K562 (cell line): ENCODE data around the gene SLC12A3. TPM values are rescaled to one million over a fixed set of nuclear protein-coding genes. Genes with fewer than 3 reads are reported as not detected.

Experiments used
- BCOR ChIP-seq: fragments of 450-650 bp; IDR thresholded peaks from 2 replicates; pipeline ENCODE4 v1.6.1; 2016
- BRD4 ChIP-seq: fragments of 200-600 bp; sonication (generic); IDR thresholded peaks from 2 replicates; pipeline ENCODE4 v1.6.1; 2017; ENCODE audit warnings: inconsistent platforms
- CBX8 ChIP-seq: fragments of 200-600 bp; sonication (generic); IDR thresholded peaks from 2 replicates; pipeline ENCODE4 v1.6.1; 2012; ENCODE audit warnings: borderline replicate concordance, mixed run types, low read depth, mild to moderate bottlenecking, moderate library complexity, mixed read lengths, low read length, control low read depth, inconsistent platforms; ENCODE audit not compliant: poor library complexity, severe bottlenecking; ENCODE audit errors: extremely low read depth
- DPF2 ChIP-seq: fragments of 450-650 bp; IDR thresholded peaks from 2 replicates; pipeline ENCODE4 v1.6.1; 2016
- ESRRB ChIP-seq: fragments of 250-450 bp; sonication (Bioruptor Pico); IDR thresholded peaks from 2 replicates; pipeline ENCODE4 v1.5.0; 2020; ENCODE audit warnings: mild to moderate bottlenecking, moderate library complexity, borderline replicate concordance
- HIVEP1 ChIP-seq: fragments of 250-450 bp; sonication (Bioruptor Pico); IDR thresholded peaks from 2 replicates; pipeline ENCODE4 v1.4.0; 2020; ENCODE audit warnings: mild to moderate bottlenecking
- HMGN3 ChIP-seq: IDR thresholded peaks from 2 replicates; pipeline ENCODE4 v1.6.1; 2011; ENCODE audit warnings: borderline replicate concordance, low read depth, mild to moderate bottlenecking, mixed read lengths, low read length; ENCODE audit not compliant: insufficient read length; ENCODE audit errors: extremely low read depth
- NCOR1 ChIP-seq: fragments of 450-650 bp; IDR thresholded peaks from 2 replicates; pipeline ENCODE4 v1.6.1; 2016; ENCODE audit warnings: mild to moderate bottlenecking, moderate library complexity
- NR2F6 ChIP-seq: fragments of 450-650 bp; formaldehyde crosslinking; IDR thresholded peaks from 2 replicates; pipeline ENCODE4 v1.4.0; 2020; ENCODE audit warnings: mild to moderate bottlenecking
- SRSF3 ChIP-seq: fragments of 200-400 bp; formaldehyde crosslinking; IDR thresholded peaks from 2 replicates; pipeline ENCODE4 v1.6.1; 2016; ENCODE audit warnings: mild to moderate bottlenecking, low read length, moderate library complexity; ENCODE audit not compliant: insufficient read depth
- ZNF764 ChIP-seq: fragments of 250-450 bp; sonication (Bioruptor Pico); IDR thresholded peaks from 2 replicates; pipeline ENCODE4 v1.4.0; 2020; ENCODE audit warnings: low read depth, mild to moderate bottlenecking, moderate library complexity
- polyA plus RNA-seq, 8 experiments: library from polyadenylated mRNA; depleted of rRNA in 4 of 8; stranded (reverse) in 5 of 8; unstranded in 3 of 8; fragments of >200 nt; fragmentation: Nextera tagmentation in 2 of 8; fragmentation: Illumina TruSeq in 1 of 8; extraction: Ambion mirVana in 2 of 8; extraction: Trizol in 1 of 8; gene quantifications; 2 replicates each; pipeline versions ENCODE4 v1.2.1 to v1.2.3, GENCODE V29; 2011 to 2014; ENCODE audit warnings: inconsistent platforms in 1 of 8, missing spikeins in 1 of 8
- total RNA-seq, 7 experiments: library from RNA; depleted of rRNA in 6 of 7; stranded (reverse); fragments of >200 nt in 6 of 7; fragmentation: Illumina TruSeq in 2 of 7; extraction: Trizol in 2 of 7; gene quantifications; 2 replicates each; pipeline versions ENCODE4 v1.2.1 to v1.2.3, GENCODE V29; 2011 to 2021; ENCODE audit warnings: low replicate concordance in 1 of 7
- TF ChIP-seq, protein P1 (sequence below), 2 experiments: fragments of 450-650 bp; IDR thresholded peaks; 2 replicates each; pipeline ENCODE4 v1.6.1; 2016; ENCODE audit warnings: mild to moderate bottlenecking in 2 of 2, borderline replicate concordance in 1 of 2, low read depth in 1 of 2, moderate library complexity in 1 of 2
- TF ChIP-seq, protein P2 (sequence below): fragments of 450-650 bp; formaldehyde crosslinking; IDR thresholded peaks from 2 replicates; pipeline ENCODE4 v1.4.0; 2022; ENCODE audit warnings: missing genetic modification characterization
- TF ChIP-seq, protein P3 (sequence below), 2 experiments: IDR thresholded peaks; 2 replicates each; pipeline ENCODE4 v1.6.1; 2012; ENCODE audit warnings: improper control_type of control experiment in 2 of 2, low read depth in 2 of 2, low read length in 2 of 2, borderline replicate concordance in 1 of 2

Gene SLC12A3
- total and polyA plus RNA-seq, 9 of the 15 experiments (the other 6 are each of a cell fraction or from before 2014, with no cell fraction given), result not detected

- TF ChIP-seq, protein P1, sequence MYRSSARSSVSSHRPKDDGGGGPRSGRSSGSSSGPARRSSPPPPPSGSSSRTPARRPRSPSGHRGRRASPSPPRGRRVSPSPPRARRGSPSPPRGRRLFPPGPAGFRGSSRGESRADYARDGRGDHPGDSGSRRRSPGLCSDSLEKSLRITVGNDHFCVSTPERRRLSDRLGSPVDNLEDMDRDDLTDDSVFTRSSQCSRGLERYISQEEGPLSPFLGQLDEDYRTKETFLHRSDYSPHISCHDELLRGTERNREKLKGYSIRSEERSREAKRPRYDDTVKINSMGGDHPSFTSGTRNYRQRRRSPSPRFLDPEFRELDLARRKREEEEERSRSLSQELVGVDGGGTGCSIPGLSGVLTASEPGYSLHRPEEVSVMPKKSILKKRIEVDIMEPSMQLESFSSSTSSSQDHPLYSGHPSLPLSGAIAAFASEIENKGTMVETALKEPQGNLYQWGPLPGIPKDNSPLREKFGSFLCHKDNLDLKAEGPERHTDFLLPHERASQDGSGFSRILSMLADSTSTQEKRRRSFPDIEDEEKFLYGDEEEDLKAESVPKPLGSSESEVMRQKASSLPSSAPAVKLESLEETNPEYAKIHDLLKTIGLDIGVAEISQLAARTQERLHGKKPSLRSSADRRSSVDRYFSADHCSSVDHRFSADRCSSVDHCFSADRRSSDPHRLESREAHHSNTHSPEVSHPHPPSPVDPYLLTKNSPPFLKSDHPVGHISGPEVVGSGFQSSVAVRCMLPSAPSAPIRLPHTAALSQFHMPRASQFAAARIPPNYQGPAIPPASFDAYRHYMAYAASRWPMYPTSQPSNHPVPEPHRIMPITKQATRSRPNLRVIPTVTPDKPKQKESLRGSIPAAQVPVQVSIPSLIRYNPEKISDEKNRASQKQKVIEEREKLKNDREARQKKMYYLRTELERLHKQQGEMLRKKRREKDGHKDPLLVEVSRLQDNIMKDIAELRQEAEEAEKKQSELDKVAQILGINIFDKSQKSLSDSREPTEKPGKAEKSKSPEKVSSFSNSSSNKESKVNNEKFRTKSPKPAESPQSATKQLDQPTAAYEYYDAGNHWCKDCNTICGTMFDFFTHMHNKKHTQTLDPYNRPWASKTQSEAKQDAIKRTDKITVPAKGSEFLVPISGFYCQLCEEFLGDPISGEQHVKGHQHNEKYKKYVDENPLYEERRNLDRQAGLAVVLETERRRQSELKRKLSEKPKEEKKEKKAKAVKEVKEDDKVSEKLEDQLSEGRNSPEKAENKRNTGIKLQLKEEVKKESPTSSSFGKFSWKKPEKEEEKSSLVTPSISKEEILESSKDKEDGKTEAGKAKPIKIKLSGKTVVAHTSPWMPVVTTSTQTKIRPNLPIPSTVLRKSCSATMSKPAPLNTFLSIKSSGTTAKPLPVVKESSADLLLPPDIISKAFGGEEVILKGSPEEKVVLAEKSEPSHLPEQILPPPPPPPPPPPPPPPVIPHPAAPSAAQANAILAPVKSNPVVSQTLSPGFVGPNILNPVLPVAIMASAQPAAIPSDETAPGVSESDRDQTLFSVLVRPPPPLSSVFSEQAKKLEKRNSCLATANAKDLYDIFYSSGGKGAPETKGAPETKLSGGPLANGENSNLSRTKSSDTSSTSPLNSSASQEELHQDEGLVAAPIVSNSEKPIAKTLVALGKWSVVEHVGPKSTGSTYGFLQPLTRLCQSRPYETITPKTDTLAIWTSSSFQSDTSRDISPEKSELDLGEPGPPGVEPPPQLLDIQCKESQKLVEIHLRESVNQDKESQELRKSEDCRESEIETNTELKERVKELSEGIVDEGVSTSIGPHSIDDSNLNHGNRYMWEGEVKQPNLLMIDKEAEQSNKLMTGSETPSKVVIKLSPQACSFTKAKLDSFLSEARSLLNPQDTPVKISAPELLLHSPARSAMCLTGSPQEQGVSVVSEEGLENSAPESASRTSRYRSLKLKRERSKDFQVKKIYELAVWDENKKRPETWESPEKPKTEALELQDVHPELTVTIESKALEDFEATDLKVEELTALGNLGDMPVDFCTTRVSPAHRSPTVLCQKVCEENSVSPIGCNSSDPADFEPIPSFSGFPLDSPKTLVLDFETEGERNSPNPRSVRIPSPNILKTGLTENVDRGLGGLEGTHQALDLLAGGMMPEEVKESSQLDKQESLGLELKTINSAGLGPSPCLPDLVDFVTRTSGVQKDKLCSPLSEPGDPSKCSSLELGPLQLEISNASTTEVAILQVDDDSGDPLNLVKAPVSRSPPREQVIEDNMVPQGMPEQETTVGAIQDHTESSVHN (IDR thresholded peaks at IDR 0.05; ENCODE audit: borderline replicate concordance in 1 of 2, low read depth in 1 of 2), result 0 out of 4 replicates have a peak, but pooled peaks of 1 of the 2 experiments have one; percentile 63
- TF ChIP-seq HIVEP1 (CRISPR knock-in tag), result no peak
- peak; percentile 22; the same call in 1 of the 2 replicates for TF ChIP-seq NCOR1
- TF ChIP-seq DPF2, result peak; percentile 78
- TF ChIP-seq, protein P2, sequence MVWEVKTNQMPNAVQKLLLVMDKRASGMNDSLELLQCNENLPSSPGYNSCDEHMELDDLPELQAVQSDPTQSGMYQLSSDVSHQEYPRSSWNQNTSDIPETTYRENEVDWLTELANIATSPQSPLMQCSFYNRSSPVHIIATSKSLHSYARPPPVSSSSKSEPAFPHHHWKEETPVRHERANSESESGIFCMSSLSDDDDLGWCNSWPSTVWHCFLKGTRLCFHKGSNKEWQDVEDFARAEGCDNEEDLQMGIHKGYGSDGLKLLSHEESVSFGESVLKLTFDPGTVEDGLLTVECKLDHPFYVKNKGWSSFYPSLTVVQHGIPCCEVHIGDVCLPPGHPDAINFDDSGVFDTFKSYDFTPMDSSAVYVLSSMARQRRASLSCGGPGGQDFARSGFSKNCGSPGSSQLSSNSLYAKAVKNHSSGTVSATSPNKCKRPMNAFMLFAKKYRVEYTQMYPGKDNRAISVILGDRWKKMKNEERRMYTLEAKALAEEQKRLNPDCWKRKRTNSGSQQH (CRISPR knock-in tag), result no peak
- TF ChIP-seq ZNF764, result no peak
- peak; percentile 51; the same call in 1 of the 2 replicates for TF ChIP-seq BCOR
- peak; percentile 40 for TF ChIP-seq HMGN3
- no peak for TF ChIP-seq ESRRB
- TF ChIP-seq, protein P3, sequence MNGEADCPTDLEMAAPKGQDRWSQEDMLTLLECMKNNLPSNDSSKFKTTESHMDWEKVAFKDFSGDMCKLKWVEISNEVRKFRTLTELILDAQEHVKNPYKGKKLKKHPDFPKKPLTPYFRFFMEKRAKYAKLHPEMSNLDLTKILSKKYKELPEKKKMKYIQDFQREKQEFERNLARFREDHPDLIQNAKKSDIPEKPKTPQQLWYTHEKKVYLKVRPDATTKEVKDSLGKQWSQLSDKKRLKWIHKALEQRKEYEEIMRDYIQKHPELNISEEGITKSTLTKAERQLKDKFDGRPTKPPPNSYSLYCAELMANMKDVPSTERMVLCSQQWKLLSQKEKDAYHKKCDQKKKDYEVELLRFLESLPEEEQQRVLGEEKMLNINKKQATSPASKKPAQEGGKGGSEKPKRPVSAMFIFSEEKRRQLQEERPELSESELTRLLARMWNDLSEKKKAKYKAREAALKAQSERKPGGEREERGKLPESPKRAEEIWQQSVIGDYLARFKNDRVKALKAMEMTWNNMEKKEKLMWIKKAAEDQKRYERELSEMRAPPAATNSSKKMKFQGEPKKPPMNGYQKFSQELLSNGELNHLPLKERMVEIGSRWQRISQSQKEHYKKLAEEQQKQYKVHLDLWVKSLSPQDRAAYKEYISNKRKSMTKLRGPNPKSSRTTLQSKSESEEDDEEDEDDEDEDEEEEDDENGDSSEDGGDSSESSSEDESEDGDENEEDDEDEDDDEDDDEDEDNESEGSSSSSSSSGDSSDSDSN (IDR thresholded peaks at IDR 0.05; ENCODE audit: borderline replicate concordance in 1 of 2, low read depth in 2 of 2, low read length in 2 of 2), result no peak
- TF ChIP-seq CBX8, result no peak
- no peak for TF ChIP-seq NR2F6
- TF ChIP-seq BRD4, result no peak
- TF ChIP-seq SRSF3, result no peak
These were observed 99.5 kb downstream of the SLC12A3 start (continued) for GRCh38 chr16:56964243-56965148.
